Stimulated activated CD4-positive, alpha-beta T cell treated with anti-CD3 and anti-CD28 coated beads, Interleukin-2, amount 100 ng/mL, for 48 hours (primary cell): ENCODE results near the gene SCG3.

Experiments
- DNase-seq, 2 donors: peaks; one replicate each; pipeline ENCODE4 v3.0.0-alpha.2; 2020

The SCG3 gene

DNA sequence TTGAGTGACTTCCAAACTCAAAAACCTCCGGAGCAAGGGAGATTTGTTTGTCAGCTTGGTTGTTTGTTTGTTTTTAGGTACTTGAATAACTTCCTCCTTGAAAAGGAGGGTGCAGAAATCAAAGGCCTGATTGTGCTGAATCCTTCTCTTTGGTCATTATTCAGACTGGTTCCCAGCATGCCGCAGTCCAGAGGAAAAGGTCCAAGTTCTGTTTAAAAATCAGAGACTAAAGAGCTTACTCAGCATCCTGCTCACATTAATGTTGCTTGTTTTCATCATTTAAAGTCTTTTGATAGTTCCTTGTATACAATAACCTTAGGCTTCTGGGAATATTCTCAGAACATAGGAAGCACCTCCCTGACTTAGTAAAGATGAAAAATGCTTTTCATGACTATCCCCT, 982 bp upstream of the SCG3 start:
- DNase-seq, result no peak

DNA sequence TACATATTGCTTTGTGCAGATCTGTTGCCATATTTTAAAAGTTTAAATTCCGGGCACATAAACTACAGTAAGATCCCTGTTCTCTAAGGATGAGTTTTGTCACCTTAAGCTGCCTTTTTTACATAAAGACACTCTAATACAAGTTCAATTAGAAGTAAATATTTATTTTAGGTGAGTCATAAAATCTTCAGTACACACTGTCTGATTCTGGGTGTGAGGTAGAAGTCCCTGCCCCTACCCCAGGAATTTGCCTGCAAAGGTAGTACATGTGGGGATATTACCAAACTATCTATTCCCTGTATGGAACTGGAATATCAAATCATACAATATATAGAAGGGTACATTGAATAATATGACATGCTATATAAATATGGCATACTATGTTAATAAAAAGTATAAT, 6.3 kb downstream of the SCG3 start:
- DNase-seq, result no peak

DNA sequence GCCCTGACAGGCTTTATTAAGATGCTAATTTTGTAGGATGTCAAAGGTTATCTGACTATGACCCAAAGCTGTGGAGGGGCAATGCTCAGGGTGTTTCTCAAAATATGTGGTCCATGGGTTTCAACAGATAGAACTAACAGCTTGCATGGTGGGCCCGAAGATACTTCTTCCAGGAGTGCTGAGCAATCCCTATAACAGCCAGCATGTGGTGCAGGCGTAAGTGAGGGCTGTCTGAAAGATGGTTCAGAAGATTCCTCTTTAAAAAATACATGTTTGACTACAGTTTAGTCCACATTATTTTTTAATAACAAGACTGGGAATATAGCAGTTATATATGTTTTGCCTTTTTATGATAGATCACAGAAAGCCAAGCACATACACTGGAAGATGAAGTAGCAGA, 7.6 kb downstream of the SCG3 start:
- no peak for DNase-seq

DNA sequence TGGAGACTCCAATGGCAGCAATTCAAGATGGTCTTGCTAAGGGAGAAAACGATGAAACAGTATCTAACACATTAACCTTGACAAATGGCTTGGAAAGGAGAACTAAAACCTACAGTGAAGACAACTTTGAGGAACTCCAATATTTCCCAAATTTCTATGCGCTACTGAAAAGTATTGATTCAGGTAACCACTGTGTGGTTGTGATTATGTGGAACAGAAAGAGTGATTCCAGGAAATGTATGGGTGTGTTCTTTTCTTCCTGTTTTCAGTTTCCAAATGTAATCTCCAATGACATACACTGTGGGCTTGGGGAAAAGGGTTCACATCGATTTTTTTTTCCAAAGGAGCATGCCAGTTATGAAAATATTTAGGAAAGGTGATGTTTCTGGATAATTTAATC, 10.9 kb downstream of the SCG3 start:
- no peak for DNase-seq

DNA sequence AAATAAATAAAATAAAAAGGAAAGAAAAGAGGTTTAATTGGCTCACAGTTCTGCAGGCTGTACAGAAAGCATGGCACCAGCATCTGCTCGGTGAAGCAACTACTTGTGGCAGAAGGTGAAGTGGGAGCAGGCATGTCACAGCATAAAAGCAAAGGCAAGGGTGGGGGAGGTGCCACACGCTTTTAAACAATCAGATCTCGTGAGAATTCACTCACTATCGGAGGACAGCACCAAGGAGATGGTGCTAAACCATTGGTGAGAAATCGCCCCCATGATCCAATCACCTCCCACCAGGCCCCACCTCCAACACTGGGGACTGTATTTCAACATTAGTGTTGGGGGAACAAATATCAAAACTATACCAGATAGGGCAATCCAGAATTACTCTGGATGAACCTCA, 15.3 kb downstream of the SCG3 start:
- DNase-seq, result no peak

DNA sequence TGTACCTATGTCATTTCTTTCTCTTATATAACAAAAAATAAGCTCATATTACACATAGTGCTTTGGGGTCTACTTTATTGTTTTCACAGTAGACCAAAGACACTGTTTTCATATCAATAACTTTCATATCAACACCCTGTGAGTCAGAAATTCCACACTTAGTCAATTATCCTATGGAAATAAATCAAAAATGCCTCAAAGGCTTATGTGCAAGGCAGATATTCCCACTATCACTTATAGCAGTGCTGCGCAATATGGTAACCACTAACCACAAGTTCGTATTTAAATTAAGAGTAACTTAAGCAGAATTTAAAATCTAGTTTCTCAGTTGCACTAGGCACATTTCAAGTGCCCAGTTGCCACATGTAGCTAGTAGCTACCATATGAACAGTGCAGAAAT, 15.9 kb downstream of the SCG3 start:
- DNase-seq, result no peak

DNA sequence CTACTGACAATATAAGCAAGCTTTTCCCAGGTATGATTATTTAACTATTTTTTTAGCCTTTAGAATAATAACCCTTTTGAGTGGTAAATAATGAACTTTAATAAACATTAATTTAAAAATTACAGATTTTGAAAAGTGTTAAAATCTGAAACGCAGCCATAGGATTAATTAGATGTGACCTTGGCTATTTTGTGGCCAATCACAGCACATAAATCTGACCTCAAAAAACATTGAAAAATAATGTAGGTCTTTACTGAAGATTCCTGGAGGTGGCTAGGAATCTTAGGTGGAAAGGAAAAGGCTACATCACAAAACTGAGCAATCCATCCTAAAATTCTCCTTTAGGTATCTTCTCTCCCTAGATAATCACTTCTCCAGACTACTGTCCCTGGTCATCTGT, 18.1 kb downstream of the SCG3 start:
- DNase-seq, result no peak

DNA sequence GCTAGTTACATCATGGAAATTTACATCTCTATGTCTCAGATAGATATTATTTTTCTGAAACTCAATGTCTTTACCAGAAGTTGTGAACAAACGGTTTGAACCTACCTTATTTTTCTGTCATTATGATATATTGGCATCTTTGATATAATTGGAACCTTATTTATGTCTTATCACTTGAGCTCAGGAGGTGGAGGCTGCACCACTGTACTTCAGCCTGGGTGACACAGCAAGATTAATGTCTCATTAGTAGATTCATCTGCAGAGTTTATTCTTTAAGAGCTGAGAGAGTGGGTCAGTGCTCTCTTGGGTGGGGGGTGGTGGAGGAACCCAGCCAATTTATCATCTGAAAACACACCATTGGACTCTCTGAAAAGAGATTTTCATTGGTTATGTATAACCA, 21.4 kb downstream of the SCG3 start:
- no peak for DNase-seq

DNA sequence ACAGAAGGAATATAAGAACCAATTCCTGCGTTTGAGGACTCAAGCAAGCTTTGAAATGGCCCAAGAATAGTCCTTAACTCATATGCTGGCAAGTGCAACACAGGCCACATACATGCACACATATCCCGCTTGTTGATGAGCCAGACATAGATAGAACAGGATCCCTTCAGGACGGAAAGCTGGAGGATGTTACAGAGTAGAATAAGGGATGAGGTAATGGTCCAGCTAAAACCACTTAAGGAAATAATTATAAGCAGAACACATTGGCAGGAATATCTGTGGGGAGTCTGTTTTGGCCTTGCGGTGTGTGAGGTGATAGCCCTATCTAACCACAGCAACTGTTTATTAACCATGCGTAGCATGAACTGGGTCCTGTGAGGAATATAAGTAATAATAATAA, 25.0 kb downstream of the SCG3 start:
- no peak for DNase-seq

DNA sequence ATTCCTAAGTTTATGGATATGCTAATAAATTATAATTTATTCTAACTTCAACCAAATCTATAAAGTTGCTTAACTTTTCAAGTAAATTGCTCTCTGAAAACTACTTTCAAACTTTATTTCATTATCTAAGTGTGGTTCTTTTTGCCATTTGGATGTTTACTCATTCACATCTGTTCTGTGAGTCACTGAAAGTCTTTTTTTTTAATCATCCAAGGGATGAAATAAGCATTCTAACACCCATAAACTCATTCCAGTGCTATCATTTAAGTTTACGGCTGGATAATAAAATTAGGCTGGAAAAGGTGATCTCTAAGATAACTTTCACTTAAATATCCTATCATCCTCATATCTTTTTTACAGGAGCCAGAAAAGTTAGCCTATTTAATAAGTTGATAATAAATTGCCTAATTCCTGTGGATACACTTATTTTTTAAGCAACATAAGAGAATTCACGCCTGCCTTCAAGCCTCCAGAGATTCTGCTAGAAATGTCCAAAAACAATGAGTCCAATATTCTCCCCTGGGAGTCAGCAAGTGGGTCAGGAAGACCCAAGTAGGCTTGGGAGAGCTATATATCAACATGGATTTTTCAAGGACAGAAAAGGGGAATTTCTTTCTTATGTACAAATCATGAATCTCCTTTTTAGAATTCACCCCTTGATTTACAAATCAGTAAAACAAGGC, 25.8 kb downstream of the SCG3 start:
- no peak for DNase-seq

DNA sequence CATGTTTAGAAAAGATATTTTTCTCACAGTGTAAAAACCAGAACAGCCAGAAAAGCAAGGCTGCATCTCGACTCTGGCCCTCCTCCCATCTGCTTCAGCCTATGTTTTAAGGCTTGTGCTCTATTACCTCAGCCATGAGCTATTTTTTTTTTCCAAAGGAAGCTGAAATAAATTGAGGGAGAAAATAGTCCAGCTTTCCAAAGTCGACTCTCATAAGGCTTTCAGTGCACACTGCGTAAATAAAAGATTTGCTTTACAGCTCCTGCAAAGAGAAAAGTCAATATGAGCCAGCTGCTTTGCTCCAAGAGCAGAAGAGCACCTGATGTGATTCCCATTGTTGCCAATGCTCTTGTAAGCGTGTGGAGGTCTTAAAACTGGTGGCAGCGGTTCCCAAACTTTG, 26.7 kb downstream of the SCG3 start:
- no peak for DNase-seq

DNA sequence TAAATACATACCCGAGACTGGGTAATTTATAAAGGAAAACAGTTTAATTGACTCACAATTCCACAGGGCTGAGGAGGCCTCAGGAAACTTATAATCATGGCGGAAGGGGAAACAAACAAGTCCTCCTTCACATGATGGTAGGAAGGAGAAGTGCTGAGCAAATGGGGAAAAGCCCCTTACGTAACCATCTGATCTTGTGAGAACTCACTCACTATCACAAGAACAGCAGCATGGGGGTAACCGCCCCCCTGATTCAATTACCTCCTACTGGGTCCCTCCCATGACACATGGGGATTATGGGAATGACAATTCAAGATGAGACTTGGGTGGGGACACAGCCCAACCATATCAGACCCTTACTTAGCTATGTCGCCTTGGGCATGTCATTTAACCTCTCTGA, 27.7 kb downstream of the SCG3 start:
- no peak for DNase-seq

DNA sequence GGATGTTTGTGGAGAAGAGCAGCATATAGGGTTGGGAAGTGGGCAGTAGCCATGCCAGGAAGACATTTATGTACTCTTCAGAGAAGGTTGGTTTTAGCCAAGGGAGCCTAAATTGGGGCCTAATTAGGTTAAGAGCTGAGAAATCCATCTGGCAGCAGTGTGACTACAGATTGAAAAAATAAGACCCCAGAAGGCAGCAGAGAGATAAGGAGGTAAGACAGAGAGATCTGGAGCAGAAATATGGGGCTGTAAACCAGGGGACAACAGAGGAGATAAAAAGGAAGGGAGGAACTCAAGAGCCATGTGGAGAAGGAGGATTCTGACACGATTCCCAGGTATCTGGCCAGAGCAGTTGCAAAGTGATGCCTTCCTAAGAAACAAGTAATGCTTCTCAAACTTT, 32.9 kb downstream of the SCG3 start:
- no peak for DNase-seq

DNA sequence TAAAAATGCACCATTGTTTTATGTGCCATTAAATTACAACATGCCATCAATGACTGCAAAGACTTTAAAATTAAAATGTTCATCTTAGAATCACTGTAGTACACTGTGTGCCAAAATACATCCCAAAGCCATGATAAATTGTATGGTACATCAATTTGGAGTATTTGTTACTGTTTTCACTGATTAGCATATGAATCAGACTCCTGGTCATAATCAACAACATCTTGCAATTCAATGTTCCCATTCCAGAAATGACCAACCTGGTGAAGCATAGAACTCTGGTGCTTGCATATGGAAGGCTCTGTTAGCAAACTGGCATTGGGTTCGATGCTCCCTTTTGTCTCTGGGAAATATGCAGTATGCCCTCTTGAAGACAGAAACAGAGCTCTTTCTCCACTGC, 33.6 kb downstream of the SCG3 start:
- DNase-seq, result no peak

DNA sequence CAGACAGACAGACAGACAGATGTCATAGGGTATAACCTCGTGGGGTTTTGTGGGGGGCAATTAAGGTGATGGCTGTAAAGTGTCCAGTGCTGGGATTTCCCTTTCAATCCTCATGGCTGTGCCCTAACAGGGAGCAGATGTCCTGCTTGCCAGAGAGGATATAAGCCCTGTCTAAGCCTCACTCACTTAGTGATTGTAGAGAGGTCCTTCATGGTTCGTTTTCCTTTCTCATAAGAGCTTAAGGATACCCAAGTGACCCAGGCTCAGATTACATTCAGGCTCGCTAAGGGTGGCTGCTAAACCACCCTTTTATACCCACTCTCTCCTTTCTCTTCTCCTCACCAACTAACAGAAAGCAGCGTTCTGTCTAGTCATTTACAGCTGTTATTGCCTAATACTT, 36.9 kb downstream of the SCG3 start:
- no peak for DNase-seq

DNA sequence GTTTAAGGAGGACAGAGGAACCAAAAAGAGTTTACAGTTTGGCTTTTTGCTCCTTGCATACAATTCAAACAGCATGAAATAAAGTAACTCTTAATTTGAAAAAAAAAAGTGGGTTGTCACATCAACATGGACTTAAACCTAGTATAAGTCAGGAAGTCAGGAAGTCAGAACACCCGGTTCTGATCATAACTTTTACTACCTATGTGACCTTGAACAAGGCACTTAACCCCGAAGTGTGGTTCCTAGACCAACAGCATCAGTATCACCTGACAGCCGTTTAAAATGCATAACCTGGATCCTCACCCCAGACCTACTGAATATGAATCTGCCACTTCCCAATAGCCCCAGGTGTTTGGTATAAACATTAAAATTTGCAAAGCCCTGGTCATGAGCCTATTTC, 37.4 kb downstream of the SCG3 start:
- DNase-seq, result no peak

DNA sequence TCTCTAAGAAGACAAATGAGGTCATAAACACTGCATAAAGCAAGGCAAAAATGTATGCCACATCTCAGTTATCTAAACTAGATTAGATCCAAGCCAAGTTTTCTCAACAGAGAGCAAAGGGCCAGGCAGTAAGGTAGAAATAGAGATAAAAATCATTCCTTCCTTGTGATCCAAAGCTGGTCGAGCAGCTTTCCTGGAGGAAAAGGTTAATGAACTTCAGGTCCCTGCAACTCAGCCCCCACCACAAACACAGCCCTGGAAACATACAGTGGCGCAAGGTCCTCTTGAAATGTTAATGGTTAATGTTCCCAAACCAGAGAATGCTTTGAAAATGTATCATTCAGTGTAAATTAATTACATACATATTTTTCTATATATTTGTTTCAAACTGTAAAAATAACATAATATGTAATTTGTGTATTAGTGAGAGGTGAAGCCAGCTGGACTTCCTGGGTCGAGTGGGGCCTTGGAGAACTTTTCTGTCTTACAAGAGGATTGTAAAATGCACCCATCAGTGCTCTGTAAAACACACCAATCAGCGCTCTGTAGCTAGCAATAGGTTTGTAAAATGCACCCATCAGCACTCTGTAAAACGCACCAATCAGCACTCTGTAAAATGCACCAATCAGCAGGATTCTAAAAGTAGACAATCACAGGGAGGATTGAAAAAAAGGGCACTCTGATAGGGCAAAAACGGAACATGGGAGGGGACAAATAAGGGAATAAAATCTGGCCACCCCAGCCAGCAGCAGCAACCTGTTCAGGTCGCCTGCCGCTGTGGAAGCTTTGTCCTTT, 39.1 kb downstream of the SCG3 start:
- DNase-seq, result no peak

DNA sequence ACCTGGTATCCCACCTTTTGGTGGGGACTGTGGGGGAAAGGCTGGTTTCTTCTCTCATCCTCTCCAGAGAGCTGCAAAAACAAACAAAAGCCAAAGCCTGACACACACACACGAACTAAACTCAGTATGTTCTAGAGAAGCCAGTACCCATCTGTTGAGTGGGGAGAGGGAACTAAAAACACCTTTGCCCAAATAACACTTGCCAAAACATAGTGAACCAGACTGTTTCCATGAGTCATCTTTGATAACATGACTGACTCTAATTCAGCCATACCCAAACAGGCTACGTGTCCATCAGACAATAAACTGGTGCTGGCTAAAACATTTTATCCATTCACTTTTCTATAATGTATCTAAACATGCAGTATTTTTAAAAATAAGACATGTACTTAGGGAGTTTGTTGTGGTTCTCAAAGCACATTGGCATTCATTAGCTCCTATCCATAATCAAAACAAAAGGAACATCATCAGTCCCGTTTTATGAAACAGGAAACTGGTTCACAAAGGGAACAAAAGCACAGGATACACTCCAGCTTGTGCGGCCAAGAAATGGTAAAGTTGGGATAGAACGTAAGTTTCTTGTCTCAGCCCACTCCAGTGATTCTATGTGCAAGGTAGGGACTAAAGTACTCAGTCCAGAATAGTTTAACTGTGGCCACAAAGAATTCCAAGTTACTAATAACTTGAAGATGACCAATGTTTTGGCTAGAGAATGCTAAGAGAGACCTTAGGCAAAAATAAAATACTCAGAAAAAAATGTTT, 40.1 kb downstream of the SCG3 start:
- DNase-seq, result no peak

DNA sequence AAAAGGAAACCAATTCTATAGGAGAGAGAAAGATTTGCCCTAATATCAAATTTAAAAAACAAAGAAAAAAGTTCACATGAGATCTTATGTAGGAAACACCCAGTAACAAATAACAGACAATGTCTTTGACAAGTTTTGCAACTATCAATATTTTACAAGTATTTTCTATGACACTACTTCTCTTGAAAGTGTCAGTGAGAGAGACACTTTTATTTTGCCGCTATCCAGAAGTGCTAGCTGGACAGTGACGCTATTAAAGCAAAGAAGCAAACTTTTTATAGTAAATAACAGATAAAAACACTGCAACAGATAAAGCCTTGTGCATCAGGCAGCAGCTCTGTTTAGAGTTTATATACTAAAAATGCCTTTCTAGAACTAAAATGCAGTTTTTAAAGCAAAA, 42.9 kb downstream of the SCG3 start:
- no peak for DNase-seq

DNA sequence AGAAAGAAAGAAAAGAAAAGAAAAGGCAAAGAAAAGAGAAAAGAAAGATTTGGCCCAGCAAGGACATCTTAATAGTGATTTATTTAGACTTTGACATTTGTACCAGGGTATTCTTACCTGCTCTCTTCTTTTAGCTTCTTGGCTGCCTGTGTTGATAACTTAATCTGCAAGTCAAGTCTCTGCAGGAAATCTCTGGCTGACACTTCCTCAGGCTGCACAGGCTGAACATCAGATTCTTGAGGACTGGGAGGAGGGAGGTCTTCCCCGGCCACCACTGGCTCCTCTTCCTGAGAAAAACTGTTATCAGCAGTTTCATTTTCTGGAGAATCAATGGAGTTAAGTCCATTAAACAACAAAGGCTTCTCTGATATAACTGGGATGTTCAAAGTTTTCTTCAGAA, 43.4 kb downstream of the SCG3 start:
- DNase-seq, result no peak

DNA sequence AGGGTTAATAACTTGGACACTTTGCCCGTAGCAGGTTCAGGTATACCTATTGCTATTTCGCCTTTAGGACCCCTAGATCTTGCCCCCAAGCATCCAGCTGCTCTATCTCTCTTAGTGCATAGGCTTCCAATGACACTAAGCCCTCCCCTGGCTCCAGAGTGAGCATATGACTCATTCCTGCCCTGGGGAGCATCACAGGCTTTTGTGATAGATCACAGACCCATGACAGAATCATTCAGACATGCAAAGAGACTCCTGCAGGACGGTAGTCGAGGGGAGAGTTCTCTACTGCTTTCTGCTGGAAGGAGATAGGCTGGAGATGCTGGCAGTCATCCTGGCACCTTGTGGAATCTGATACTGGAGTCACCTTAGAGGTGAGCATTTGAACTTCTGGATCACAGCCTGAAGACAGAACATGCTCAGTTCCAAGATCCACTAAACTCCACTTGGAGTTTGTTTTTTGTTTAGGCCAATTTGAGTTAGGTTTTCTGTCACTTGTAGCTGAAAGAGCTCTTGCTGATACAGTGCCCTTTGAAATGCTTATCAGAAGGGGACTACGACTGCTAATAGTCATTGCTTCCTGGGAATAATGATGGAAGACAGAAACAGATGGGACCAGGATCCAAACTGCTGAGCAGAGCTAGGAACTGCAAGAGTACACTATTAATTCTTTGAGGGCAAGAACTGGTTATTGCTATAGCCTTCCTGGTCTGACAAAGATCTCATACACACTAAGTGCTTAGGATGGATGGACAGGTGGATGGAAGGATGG, 45.2 kb downstream of the SCG3 start:
- DNase-seq, result peak in 1 of 2 donors; percentile 34

DNA sequence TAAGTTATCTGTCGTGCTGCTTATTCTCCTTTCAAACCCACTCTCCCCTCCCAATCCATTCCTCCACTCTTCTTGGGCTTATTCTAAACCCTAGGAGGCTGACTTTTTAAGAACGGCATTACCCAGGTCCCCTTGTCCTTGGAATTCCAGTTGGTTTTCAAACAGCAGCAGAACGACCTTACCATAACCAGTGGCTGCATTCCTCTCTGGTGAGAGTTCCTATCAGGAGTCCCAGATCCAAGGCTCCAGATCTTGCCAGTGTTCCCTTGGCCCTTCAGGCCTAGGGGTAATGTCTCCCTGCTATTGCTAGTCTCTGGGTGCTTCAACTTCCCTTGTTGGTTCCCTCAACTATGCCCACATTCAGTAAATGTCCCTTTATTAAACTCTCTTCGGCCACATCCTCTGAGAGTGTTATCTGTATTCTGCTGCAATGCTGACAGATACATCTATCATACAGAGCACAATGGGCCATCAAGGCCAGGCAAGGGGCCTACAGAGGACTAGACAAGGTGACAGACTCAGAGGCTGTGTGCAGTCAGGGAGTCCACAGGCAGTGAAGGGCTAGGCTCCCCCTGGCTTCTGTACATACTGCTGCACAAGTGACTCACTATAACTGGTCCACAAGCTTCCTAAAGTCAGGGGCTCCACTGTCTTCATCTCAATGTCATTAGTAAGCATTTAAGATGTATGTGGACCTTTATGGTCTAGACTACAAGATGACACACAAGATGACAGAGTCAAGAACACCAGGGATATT, 46.0 kb downstream of the SCG3 start:
- no peak for DNase-seq
